Measurements from ENCODE around the gene SLC16A4. TPM values are rescaled to one million over a fixed set of nuclear protein-coding genes. Genes with fewer than 3 reads are reported as not detected.

The SLC16A4 gene
- total RNA-seq, 1 donor from 2014 or later: 0.44 TPM

GRCh38 chr1:110321846-110322245 lies 69.0 kb downstream of the SLC16A4 start:
- no peak for ATAC-seq

GRCh38 chr1:110321045-110321444 lies 69.8 kb downstream of the SLC16A4 start:
- no peak for ATAC-seq

- peak; percentile 43 for ATAC-seq
These were observed 70.7 kb downstream of the SLC16A4 start for GRCh38 chr1:110320168-110320518.

GRCh38 chr1:110319332-110320167 lies 71.3 kb downstream of the SLC16A4 start:
- ATAC-seq: peak; percentile 87

GRCh38 chr1:110318046-110318445 lies 72.8 kb downstream of the SLC16A4 start:
- ATAC-seq: no peak

GRCh38 chr1:110316735-110317134 lies 74.1 kb downstream of the SLC16A4 start:
- no peak for ATAC-seq

Other genes starting within 250 kb of the SLC16A4 start
- 0.28 TPM for gene SLC6A17, start 240.5 kb downstream of the SLC16A4 start, total RNA-seq
- gene KCNC4, start 180.7 kb downstream of the SLC16A4 start, total RNA-seq: 5.8 TPM
- gene RBM15, start 51.6 kb downstream of the SLC16A4 start, total RNA-seq: 14.9 TPM
- gene LAMTOR5, start 16.7 kb upstream of the SLC16A4 start, total RNA-seq: 102 TPM
- gene PROK1, start 60.1 kb upstream of the SLC16A4 start, total RNA-seq: 0.20 TPM
- not detected for gene KCNA10, start 128.1 kb upstream of the SLC16A4 start, total RNA-seq
- gene KCNA2, start 215.3 kb upstream of the SLC16A4 start, total RNA-seq: 1.2 TPM

All from esophagus mucosa (tissue), 1 donor.